GM18511 (cell line): ENCODE results near the gene CCDC92B.

Experiments used
- ATAC-seq: cut with Tn5 transposase; IDR thresholded peaks from one replicate; pipeline ENCODE4 v1.9.1; 2021; ENCODE audit warnings: mild to moderate bottlenecking, moderate library complexity; ENCODE audit not compliant: unreplicated experiment

The CCDC92B gene

DNA sequence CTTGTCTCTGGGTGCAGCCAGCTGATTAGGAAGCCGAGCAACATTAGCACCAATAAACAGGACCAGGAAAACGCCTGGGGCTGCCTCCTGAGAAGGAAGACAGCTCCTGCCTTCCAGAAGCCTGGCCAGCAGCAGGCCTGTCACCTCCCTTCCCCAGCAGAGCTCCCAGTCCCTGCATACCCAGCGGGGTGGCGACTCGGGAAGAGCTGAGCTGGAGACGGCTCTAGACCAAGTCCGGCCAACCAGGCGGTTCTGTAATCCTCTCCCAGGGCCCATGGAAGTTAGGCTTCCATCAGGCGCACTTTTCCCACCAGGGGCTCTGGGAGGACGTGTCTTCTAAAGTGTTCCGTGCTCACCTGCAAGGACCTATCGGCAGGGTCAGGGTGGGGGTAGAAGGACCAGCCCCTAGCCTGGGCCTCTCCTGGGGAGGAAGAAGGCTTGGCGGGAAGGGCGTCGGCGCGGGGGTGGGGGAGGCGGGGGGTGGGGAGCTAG lies 25.9 kb downstream of the CCDC92B start:
- ATAC-seq, result no peak

DNA sequence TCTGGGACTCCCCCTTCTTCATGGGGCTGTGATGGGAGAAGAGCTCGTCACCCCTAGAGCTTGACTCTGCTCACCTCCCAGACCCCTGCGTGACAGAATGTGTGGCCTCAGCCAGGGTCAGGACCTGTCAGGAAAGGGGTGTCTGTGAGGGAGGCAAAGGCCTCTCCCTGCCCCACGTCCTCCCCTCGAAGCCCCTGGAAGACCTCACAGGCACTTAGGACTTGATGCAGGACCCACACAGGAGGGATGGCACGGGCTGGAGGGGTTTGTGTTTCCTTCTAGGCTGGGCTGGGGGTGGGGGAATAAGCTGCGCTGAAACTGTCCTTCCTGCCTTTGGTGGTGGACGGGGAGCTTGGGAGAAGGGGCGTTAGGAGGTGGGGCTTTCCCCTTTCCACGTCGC lies 26.8 kb downstream of the CCDC92B start:
- no peak for ATAC-seq

DNA sequence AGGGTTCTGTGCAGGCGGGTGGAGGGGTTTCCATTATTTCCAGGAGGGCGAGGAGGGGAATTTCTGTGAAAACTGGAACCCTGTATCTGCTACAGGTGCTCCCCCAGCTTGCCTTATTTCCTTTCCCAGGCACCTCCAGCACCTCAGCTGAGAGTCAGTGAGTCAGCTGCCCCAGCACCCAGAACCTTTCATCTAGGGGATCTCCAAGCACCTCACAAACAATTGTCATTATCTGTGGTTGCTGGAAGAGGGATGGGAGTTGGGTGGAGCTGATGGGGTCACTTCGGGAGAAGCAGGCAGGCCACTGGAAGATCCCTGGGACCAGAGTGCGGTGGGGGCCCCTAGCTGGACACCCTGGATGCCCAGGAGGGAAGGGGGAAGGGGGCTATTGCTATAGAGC lies 27.8 kb downstream of the CCDC92B start:
- ATAC-seq, result no peak

DNA sequence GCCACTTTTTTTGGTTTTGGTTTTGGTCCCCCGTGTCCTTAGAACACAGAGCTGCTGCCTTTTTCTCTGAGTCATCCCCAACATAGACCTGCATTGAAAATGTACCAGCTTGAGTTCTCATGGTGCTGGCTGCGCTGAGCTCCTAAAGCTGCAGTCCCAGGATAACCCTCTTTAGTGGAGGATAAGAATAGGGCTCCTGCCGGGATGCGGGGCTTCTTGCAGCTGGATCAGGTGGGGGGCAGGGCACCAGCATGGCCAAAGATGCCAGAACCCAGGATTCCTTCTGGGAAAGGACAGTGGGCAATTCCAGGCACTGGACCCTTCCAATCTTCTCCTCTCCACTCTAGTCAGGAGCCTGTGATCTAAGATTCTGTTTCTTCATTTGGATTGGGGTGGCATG lies 29.6 kb downstream of the CCDC92B start:
- ATAC-seq, result no peak

DNA sequence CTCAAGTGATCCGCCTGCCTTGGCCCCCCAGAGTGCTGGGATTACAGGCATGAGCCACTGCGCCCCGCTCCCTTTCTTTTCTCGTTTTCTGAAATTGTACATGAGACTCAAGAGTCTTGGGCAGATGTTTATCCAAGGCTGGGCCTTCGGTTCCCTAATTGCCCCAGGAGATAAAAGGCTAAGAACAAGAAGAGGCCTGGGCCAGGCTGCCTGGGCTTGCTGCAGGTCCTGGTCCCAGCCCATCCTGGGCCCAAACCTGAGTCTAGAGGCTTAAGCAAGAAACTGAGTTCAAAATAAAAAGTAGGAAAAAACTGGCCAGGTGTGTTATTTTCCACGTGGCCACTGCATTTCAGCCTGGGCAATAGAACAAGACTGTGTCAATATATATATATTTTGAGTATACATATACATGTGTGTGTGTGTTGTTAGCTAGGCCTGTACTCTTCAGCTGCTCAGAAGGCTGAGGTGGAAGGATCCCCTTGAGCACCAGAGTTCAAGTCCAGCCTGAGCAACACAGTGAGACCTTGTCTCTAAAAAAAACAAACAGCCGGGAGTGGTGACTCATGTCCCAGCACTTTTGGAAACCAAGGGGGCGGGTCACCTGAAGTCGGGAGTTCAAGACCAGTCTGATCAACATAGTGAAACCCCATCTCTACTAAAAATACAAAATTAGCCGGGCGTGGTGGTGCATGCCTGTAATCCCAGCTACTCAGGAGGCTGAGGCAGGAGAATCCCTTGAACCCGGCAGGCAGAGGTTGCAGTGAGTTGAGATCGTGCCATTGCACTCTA lies 31.1 kb downstream of the CCDC92B start:
- no peak for ATAC-seq

DNA sequence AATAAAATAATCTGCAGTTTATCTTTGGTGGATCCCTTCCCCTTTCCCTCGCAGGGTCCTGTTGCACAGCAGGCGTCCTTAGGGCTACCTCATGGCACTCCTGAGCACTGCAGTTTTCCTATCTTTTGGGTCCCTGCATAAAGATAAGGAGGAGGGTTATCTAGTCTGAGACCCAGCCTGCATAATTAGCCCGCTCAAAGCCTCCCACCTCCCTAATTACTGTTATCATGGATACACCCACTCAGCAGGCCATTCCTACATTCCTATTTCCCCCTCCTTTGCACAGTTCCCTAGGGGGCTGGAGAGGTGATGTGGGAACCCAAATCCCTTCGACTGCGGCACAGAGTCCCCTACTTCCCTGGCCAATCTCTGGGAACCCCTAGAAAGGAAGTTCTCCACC lies 32.8 kb downstream of the CCDC92B start:
- no peak for ATAC-seq

DNA sequence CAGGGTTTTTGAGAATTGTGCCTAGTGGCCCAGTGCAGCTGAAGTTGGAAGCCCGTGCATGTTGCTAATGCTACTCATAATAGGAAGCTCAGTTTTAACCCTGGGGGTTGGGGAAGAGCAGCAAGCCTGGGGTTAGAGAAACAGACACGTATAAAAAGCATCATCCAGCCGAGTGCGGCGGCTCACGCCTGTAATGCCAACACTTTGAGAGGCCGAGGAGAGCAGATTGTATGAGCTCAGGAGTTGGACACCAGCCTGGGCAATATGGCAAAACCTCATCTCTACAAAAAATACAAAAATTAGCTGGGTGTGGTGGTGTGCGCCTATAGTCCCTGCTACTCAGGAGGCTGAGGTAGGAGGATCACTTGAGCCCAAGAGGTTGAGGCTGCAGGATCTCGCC lies 35.6 kb downstream of the CCDC92B start:
- no peak for ATAC-seq

DNA sequence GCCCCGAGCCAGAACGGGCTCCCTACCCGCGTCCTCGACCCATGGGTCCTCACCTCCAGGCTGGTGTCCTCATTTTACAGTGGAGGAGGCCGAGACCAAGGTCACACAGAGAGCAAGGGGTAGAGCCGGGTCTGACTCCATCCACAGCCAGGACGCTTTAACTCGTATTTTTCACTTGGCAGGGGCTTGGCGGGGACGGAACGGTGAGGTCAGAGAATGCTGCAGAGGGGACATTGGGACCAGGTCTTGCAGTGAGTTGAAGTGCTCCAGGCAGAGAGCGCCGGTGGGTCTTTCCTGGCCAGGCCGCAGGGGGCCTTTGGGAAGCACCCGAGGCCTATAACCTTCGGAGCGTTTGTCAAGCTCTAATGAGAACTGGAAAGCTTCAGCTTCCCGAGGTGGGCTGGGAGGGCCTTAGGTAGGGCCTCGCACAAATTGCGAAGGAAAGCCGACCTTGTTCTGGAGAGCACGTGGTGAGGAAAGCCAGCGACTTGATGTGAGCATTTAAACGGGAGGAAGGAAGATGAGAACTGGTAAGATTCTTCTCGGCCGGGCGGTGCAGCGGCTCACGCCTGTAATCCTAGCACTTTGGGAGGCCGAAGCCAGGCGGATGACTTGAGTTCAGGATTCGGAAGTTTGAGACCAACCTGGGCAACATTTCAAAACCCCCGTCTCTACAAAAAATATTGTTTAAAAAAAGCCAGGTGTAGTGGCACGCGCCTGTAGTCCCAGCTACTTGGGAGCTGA lies 37.0 kb downstream of the CCDC92B start:
- no peak for ATAC-seq

DNA sequence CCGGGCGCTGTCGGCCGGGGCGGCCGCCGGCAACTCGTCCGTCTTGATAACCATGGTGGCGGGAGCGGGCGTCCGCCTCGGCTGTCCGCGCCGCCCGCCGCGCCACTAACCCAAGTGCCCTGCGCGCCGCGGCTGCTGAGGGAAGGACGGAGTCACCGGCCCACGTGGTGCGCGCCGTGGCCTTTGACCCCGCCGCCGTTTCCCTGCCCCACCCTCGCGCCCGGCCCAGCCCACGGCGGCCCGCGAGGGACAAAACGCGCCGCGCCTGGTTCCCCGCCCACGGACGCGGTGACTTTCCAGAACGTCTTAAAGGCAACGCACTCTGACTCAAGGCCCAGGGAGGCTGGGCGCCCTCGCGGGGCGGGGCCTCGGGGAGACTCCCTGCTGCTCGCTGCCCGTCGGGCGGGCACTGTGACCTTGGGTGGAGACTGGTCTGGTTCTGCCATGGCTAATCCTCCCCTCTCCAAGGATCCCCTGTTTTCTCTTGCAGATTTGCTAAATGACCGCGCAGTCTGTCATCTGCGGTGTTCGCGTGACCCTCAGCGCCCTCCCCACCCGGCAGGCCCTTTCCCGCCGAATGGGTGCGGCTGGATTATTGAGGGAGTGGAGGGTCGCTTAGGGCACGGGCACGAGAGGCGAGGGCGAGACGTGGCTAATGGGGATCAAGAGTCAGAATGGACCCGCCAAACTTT lies 37.7 kb downstream of the CCDC92B start, which contains the start of gene CLUH:
Gene CLUH (minus strand): TSS at position 157 of the 692 bp plus-strand sequence. CDS start 103 bp downstream, at position 54.
- peak; percentile 77 for ATAC-seq

DNA sequence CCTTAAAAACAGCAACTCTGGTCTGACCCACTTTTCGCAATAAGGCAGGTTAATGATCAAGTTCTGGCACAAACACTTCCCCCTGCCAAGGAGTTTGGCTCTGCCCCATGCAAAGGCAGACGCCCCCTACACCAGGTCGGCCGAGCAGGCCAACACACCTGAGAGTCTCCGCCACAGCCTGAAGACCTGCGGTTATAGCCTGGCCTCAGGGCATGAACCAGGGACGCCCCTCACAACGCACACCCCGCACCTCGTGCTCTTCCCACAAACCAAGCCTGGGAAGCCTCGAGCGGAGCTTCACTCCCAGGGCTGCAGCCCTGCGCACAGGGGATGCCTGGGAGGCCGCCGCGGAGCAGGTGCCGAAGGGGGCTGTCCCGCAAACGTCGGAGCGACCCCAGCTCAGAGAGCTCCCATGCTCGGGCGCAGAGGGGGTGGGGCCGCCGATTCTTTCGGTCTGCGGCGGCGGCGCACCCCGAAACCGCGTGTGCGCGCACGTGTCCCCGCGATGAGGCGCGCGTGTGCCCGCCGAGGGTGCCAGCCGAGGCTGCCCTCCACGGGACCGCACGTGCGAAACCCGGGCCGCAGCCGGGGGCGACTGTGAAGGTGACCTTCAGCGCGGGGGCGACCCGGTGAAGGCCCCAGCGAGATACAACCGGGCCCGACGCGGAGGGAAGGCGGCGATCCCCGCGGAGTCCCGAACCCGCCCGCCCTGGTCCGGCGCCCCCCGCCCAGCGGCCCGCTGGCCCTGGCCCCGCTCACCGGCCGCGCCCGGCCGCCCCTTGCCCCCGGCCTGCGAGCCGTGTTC lies 38.4 kb downstream of the CCDC92B start:
- ATAC-seq, result peak; percentile 35

DNA sequence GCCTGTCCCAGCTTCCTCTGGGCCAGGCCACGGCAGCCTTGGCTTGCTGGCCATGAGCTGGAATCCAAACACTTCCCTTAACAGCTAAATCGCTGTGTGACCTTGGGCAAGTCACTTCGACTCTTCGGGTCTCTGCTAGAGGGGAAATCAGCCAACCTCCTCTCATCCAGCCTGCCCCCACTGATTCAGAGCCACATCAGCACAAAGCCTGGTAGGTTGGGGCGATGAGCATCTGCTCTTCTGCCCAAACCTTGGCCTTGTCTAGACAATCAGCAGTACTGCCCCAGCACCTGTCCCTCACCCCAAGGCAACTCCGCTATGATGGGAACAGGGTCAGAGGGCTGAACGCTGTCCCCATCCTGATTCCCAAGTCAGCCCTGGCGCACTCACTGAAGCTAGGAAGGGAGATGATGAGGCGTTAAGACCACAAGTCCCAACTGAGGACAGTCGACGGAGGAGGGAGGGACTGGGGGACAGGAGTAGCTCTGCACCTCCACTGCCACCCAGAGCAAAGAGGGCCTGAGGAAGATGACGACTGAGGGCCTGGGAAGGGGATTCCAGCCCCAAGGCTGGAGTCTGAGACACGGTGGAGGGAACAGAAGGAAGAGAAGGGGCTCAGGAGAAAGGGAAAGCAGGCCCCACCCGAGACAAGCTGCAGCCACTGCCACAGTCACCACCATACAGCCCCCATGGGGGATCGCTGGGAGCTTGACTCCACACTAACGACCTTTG lies 39.2 kb downstream of the CCDC92B start:
- no peak for ATAC-seq

DNA sequence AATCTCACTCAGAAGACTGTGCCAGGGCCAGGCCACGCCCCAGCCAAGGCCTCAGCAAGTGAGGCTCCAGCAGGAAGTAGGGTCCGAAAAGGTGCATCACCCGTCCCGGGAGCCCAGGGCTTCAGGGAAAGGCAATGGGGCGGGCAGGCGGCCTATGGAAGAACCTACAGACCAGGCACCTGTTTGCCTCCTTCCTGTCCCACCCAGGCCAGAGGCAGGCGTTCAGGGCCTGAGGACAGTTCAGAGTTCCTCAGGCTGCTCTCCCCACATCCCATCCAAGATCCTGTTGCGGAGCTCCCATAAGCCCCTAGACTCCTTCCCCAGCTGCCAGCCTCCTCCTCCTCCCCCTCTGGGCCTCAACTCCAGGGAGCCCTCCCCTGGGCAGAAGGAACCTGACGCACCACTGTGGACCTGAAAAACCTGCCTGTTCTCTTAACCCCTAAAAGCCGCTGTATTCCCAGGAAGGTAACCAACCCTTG lies 40.2 kb downstream of the CCDC92B start:
- peak; percentile 45 for ATAC-seq

DNA sequence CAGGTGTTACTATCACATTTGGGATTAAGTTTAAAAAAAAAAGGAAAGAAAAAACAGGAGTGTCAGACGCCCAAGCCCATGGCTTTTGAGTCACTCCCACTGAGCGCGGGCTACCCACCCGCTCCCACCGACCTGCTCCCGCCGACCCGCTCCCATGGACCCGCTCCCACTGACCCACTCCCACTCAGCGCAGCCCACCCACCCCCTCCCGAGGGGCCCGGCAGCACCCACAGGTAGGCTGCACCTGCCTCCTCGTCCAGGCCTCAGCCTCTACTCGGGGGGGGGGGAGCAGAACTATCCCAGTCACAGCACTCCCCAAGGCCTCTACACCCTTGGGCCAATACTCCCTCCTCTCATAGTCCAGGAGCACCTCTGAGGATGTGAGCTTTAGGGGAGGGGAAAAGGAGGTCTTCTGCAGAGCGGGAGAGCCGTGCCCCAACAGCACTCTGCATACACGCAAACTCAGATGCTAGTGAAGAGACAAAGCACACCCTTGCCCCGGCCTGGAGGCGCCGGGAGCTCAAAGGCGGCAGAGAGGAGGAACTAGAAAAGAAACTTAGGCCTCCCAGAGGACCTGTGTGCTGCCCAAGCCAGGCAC lies 40.8 kb downstream of the CCDC92B start:
- ATAC-seq, result no peak

DNA sequence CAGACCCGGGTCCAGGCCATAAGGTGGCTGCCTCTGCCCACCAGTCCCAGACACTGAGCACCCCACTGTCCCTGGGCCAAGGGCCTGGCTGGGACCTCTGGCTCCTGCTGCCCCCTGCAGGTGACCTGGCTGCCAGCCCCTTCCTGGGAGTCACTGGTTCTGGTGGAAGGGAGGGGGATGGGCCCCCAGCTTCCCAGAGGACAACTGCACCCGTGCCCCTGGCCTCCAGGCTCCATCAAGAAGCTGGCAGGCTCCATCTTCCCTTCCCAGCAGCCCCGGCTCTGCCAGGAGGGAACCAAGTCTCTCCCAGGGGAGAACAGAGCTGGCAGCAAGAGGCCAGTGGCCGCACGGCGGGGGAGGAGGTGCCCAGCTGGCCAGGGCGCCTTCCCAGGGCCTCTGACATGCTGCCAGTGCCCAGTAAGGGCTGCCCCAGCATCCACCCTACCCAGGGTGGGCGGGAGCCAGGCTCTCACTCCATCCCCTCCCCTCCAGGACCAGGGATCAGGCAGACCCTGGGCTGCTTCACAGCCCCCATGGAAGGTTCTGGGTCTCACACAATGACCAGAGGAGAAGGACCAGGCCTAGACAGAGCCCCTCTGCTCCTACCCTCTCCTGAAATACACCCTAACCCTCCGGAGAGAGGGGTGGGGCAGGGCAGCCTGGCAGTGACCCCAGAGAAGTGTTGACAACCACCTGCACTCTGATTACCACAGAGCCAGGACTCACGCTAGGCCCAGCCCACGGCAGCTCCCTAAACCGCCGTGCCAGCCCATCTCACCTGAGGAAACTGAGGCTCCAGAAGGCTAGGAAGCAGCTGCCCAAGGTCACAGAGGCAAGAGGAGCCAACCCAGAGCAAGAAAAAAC lies 41.5 kb downstream of the CCDC92B start:
- ATAC-seq, result no peak

DNA sequence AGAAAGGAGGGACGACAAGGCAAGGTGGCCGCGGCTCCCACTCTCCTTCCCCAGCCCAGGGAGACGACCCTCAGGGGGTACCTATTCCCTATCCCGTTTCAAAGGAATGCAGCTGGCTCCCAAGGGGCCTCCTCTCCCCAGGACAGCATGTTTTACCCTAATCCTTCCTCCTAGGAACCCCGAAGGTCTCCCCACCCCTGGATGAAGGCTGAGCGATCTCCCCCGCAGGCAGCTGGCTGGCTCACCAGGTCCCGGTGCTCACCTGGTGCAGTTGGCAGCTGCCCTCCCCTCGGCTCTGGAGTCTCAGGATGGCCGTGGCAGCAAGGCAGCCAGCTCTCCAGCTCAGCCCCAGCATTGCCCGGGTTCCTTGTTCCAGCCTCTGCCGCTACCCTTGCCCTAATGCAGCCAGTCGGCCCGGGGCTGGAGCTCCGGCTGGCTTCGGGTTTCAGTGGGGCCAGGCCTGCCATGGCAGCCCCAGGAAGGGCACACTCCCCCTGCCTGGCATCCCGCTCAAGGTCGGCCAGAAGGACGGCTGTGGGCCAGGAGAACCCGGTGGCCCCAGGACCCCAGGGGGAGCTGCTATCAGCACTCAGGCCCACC lies 42.4 kb downstream of the CCDC92B start:
- ATAC-seq, result no peak

DNA sequence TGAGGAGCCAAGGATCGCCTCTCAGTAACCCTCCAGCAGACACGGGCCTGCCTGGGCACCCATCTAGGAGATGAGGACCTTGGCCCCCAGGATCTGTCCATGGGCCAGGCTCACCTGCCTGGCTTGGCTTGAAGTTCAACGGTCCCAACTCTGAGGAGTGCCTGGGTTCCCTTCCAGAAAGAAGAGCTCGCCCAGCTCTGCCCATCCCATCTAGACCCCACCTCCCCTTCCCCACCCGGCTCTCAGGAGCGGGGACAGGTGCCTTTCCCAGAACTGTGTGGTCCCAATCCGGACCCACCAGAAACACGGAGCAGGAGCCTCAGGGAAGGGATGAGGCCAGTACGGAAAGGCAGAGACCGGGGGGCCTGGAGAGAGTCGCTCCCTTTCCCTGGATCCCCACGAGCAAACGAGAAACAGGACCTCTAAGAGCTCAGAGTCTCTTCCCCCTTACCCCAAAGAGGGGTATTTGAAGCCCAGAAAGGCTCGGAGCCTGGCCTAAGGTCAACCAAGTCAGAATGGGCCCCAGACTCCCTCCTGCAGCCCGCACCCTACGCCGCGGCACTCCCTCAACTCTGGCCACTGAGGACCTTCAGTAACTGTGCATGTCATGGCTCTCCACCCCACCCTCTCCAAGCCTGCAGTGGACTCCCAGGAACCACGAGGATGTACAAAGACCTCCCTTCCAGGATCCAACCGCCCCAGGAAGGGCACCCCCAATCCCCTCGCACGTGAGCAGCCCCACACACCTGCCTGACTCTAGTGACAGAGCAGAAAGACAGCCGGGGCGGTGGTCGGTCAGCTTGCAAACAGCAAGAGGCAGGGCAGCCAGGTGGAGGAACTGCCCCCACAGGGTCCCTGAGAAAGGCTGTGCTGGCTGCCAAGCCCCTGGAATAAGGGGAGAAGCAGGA lies 43.3 kb downstream of the CCDC92B start:
- no peak for ATAC-seq

DNA sequence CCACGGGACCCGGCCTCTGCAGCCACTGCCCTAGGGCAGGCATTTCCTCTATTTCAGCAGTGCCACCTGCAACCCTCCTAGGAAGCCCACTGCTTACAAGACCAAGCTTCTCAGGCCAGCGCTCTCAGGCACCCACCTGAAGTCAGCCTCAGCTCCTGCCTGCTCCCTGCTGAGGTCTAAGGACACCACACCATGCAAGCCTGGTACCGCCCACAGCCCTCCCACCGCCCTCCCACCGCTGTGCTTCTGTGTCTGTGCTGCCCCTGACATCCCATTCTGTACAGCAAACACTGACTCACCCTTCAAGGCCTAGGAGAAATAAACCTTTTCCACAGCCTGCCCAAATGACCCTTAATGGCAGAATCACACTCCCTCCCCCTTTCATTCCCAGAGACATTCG lies 44.2 kb downstream of the CCDC92B start:
- no peak for ATAC-seq
